ENCODE results near the gene PTGIS. TPM values are rescaled to one million over a fixed set of nuclear protein-coding genes. Genes with fewer than 3 reads are reported as not detected.

PTGIS gene
- total RNA-seq, 1 experiment from 2014 or later: 20.0 TPM

DNA sequence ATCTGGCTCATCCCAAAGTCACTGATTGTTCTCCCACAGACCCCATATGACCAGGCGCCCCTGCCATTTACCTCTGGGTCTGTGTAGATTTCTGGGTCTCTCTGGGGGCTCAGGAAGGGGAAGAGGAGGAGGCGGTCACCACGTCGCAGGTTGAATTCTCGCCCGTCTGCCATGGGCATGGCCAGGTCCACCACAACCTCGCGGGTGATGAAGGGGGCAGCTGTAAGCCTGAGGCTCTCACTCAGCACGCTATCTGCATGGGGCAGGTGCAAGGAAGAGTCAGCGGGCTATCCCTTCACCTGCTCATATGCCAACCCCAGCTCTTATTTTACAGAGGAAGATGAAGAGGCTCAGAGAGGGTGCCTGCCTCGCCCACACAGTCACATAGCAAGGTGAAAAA, 54.9 kb downstream of the PTGIS start:
- Histone ChIP-seq H2BK12ac (ENCODE audit: insufficient read length, low read depth, low read length) (no peak overlapping the region), H4K5ac (ENCODE audit: insufficient read length, low read depth, low read length) (no peak overlapping the region), H2AK5ac (ENCODE audit: insufficient read length, low read length) (no peak overlapping the region), H3T11ph (ENCODE audit: low read length) (no peak overlapping the region), H3K4me2 (ENCODE audit: insufficient read depth, insufficient read length, low read length) (no peak overlapping the region), H3K27ac (ENCODE audit: insufficient read length, low read depth, low read length) (no peak overlapping the region), H3K4me1 (ENCODE audit: insufficient read depth, low read length) (no peaks in the 10 kb centered on the region), H3K14ac (ENCODE audit: insufficient read depth, low read length) (no peak overlapping the region), H3K23ac (ENCODE audit: insufficient read length, low read depth, low read length) (no peak overlapping the region), H2BK120ac (ENCODE audit: low read depth, low read length, poor library complexity, severe bottlenecking) (no peak overlapping the region), H3K23me2 (ENCODE audit: insufficient read length, low read depth, low read length, poor library complexity, severe bottlenecking) (no peaks in the 10 kb centered on the region), H4K8ac (replicated peaks; ENCODE audit: insufficient read length, low read depth, low read length) (no peak overlapping the region), H3K4ac (ENCODE audit: low read depth, low read length) (no peak overlapping the region), H4K91ac (ENCODE audit: insufficient read length, low read depth, low read length) (no peak overlapping the region), H2BK5ac (ENCODE audit: insufficient read length, low read length) (no peak overlapping the region), H2BK20ac (ENCODE audit: low read depth, low read length, poor library complexity, severe bottlenecking) (no peak overlapping the region), H3K18ac (ENCODE audit: insufficient read length, low read depth, low read length) (no peak overlapping the region), H3K9ac (ENCODE audit: extremely low read depth, insufficient read length, low read length) (no peak overlapping the region), H3K79me1 (ENCODE audit: insufficient read depth, low read depth, low read length, poor library complexity, severe bottlenecking) (no peaks in the 10 kb centered on the region), H3K9me3 (ENCODE audit: control insufficient read depth, low read depth, low read length) (no peaks in the 10 kb centered on the region), H3K27me3 (ENCODE audit: insufficient read depth, low read length) (no peaks in the 10 kb centered on the region), H2BK15ac (ENCODE audit: low read depth, low read length) (no peak overlapping the region), H3K79me2 (ENCODE audit: insufficient read depth, low read length) (no peaks in the 10 kb centered on the region), H2AFZ (ENCODE audit: low read length) (no peak overlapping the region), H3K56ac (ENCODE audit: insufficient read length, low read depth, low read length) (no peak overlapping the region), H4K20me1 (ENCODE audit: control insufficient read depth, insufficient read depth, insufficient read length) (no peaks in the 10 kb centered on the region)
- Mint-ChIP-seq H3K9me3 (no peaks in the 10 kb centered on the region), H3K4me1 (peaks cover 2 to 5% of the 10 kb centered on the region in 2 experiments; a peak in 2 of 4 replicates), H3K27me3 (ENCODE audit: low read depth) (no peaks in the 10 kb centered on the region), H3K4me3 (no peak overlapping the region), H3K27ac (no peak overlapping the region), H3K36me3 (ENCODE audit: insufficient read depth in 1 of 3, low read depth in 3 of 3) (peaks cover 0 to 8% (median 5%) of the 10 kb centered on the region in 3 experiments; a peak in 4 of 7 replicates)
- DNase-seq: no peak
- TF ChIP-seq, protein P1, sequence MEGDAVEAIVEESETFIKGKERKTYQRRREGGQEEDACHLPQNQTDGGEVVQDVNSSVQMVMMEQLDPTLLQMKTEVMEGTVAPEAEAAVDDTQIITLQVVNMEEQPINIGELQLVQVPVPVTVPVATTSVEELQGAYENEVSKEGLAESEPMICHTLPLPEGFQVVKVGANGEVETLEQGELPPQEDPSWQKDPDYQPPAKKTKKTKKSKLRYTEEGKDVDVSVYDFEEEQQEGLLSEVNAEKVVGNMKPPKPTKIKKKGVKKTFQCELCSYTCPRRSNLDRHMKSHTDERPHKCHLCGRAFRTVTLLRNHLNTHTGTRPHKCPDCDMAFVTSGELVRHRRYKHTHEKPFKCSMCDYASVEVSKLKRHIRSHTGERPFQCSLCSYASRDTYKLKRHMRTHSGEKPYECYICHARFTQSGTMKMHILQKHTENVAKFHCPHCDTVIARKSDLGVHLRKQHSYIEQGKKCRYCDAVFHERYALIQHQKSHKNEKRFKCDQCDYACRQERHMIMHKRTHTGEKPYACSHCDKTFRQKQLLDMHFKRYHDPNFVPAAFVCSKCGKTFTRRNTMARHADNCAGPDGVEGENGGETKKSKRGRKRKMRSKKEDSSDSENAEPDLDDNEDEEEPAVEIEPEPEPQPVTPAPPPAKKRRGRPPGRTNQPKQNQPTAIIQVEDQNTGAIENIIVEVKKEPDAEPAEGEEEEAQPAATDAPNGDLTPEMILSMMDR (conservative IDR thresholded peaks at IDR 0.05): no peak
- no CpG with 5 or more reads among the region's 11 CpGs for WGBS (ENCODE audit: extremely low coverage, insufficient read length, low lambda C conversion rate)

All from H9 (cell line).